ENCODE measurements around the gene CD109. TPM values are rescaled to one million over a fixed set of nuclear protein-coding genes. Genes with fewer than 3 reads are reported as not detected.

CD109 gene
- total RNA-seq, 3 donors from 2014 or later = 10.2 to 16.8 (median 13.3) TPM

GRCh38 chr6:73728548-73729205 is 32.7 kb downstream of the CD109 start:
- no peaks in the 10 kb centered on the region for H3K36me3 ChIP-seq
- no peak for DNase-seq (ENCODE audit: low spot score in 2 of 2)
- no peaks in the 10 kb centered on the region for H3K27me3 ChIP-seq
- TF ChIP-seq CTCF (IDR thresholded peaks at IDR 0.05) = no peak
- TF ChIP-seq POLR2A (IDR thresholded peaks at IDR 0.05) = no peak
- TF ChIP-seq POLR2AphosphoS5 (IDR thresholded peaks at IDR 0.05) = no peak
- no peaks in the 10 kb centered on the region for H3K9me3 ChIP-seq
- H3K4me3 ChIP-seq = no peak overlapping the region
- H3K27ac ChIP-seq = no peak overlapping the region
- intact Hi-C loops (cut with DNase I; ENCODE audit: low total_unique reads) = no loop called here
- no peaks in the 10 kb centered on the region for H3K4me1 ChIP-seq

- DNase-seq (ENCODE audit: low spot score in 2 of 2) = no peak
These were observed 35.3 kb downstream of the CD109 start for GRCh38 chr6:73731285-73731684.

GRCh38 chr6:73732845-73733675 is 37.1 kb downstream of the CD109 start:
- intact Hi-C loops (cut with DNase I; ENCODE audit: low total_unique reads) = loop anchor here (10.0 kb wide), 1 partner anchor 1482 kb away; no protein-coding TSS in a partner anchor
- Histone ChIP-seq H3K4me3 (no peak overlapping the region), H3K4me1 (no peaks in the 10 kb centered on the region), H3K36me3 (no peaks in the 10 kb centered on the region), H3K27me3 (no peaks in the 10 kb centered on the region), H3K27ac (no peak overlapping the region), H3K9me3 (no peaks in the 10 kb centered on the region)
- peak; percentile 67 to 77 (median 70) for TF ChIP-seq CTCF (IDR thresholded peaks at IDR 0.05)
- TF ChIP-seq POLR2A (IDR thresholded peaks at IDR 0.05) = no peak
- DNase-seq (ENCODE audit: low spot score in 2 of 2) = peak; percentile 29 to 65

More at GRCh38 chr6:73731285-73731684, 35.3 kb downstream of the CD109 start:
- H3K4me1 ChIP-seq = no peaks in the 10 kb centered on the region
- no peak overlapping the region for H3K4me3 ChIP-seq
- no peaks in the 10 kb centered on the region for H3K36me3 ChIP-seq
- no peaks in the 10 kb centered on the region for H3K27me3 ChIP-seq
- no peaks in the 10 kb centered on the region for H3K9me3 ChIP-seq
- no peak for TF ChIP-seq POLR2AphosphoS5 (IDR thresholded peaks at IDR 0.05)
- TF ChIP-seq CTCF (IDR thresholded peaks at IDR 0.05) = no peak
- no peak for TF ChIP-seq POLR2A (IDR thresholded peaks at IDR 0.05)
- intact Hi-C loops (cut with DNase I; ENCODE audit: low total_unique reads) = loop anchor here (10.0 kb wide), 1 partner anchor 1484 kb away; no protein-coding TSS in a partner anchor
- H3K27ac ChIP-seq = no peak overlapping the region

GRCh38 chr6:73733791-73734190 is 37.8 kb downstream of the CD109 start:
- H3K27ac ChIP-seq = no peak overlapping the region
- H3K9me3 ChIP-seq = no peaks in the 10 kb centered on the region
- no peak for DNase-seq (ENCODE audit: low spot score in 2 of 2)
- TF ChIP-seq POLR2A (IDR thresholded peaks at IDR 0.05) (no peak), CTCF (IDR thresholded peaks at IDR 0.05) (no peak), POLR2AphosphoS5 (IDR thresholded peaks at IDR 0.05) (no peak)
- H3K27me3 ChIP-seq = no peaks in the 10 kb centered on the region
- H3K36me3 ChIP-seq = no peaks in the 10 kb centered on the region
- intact Hi-C loops (cut with DNase I; ENCODE audit: low total_unique reads) = loop anchor here (10.0 kb wide), 1 partner anchor 1481 kb away; no protein-coding TSS in a partner anchor
- H3K4me3 ChIP-seq = no peak overlapping the region
- no peaks in the 10 kb centered on the region for H3K4me1 ChIP-seq
